PC-9 (cell line): ENCODE data around the gene URM1. TPM values are rescaled to one million over a fixed set of nuclear protein-coding genes. Genes with fewer than 3 reads are reported as not detected.
A peak's percentile ranks its signal among the peaks of the same experiment; 100 is the strongest.

Experiments used
- BruUV-seq: library from RNA; stranded (reverse); fragments of 400-500 nt; replicated peaks from 2 replicates; lab custom pipeline; 2021; lab: Mats Ljungman, UMichigan
- CTCF ChIA-PET: fragments of 300-600 bp; sonication (Branson Sonifier 250); formaldehyde crosslinking; loops from one replicate; lab custom pipeline; 2022; ENCODE audit warnings: antibody characterized with exemption; lab: Charles Lee
- POLR2A ChIA-PET: fragments of 300-600 bp; sonication (Branson Sonifier 250); formaldehyde crosslinking; loops from one replicate; lab custom pipeline; 2022; ENCODE audit warnings: antibody characterized with exemption; ENCODE audit not compliant: unreplicated experiment; lab: Charles Lee
- DNase-seq, 2 experiments: peaks; one replicate each; pipeline versions ENCODE4 v3.0.0 to v3.0.0-alpha.2; 2015 to 2022; ENCODE audit warnings: mixed read lengths in 1 of 2
- H2AFZ ChIP-seq: fragments of 200-600 bp; sonication (generic); 2 replicates; pipeline ENCODE4 v1.8.1; 2017; ENCODE audit warnings: antibody characterized with exemption
- H3F3A ChIP-seq: fragments of 200-600 bp; sonication (generic); 2 replicates; pipeline ENCODE4 v1.8.1; 2017; ENCODE audit warnings: antibody characterized with exemption, mild to moderate bottlenecking, low read depth; ENCODE audit not compliant: insufficient read depth
- H3K27ac ChIP-seq: fragments of 200-600 bp; sonication (generic); 2 replicates; pipeline ENCODE4 v1.6.1; 2016; ENCODE audit warnings: mixed run types
- H3K27me3 ChIP-seq: fragments of 200-600 bp; sonication (generic); 2 replicates; pipeline ENCODE4 v1.6.1; 2016; ENCODE audit warnings: low read depth, mixed run types; ENCODE audit not compliant: insufficient read depth
- H3K36me3 ChIP-seq: fragments of 200-600 bp; sonication (generic); 2 replicates; pipeline ENCODE4 v1.6.1; 2016; ENCODE audit warnings: low read depth, mixed run types
- H3K4me1 ChIP-seq: fragments of 200-600 bp; sonication (generic); replicated peaks from 2 replicates; pipeline ENCODE4 v1.6.1; 2016; ENCODE audit warnings: mixed run types; ENCODE audit not compliant: insufficient read depth
- H3K4me2 ChIP-seq: fragments of 200-600 bp; sonication (generic); 2 replicates; pipeline ENCODE4 v1.6.1; 2017; ENCODE audit warnings: mixed run types
- H3K4me3 ChIP-seq: fragments of 200-600 bp; sonication (generic); 2 replicates; pipeline ENCODE4 v1.6.1; 2016; ENCODE audit warnings: mixed run types
- H3K79me2 ChIP-seq: fragments of 200-600 bp; sonication (generic); 2 replicates; pipeline ENCODE4 v1.6.1; 2017; ENCODE audit warnings: low read depth, mixed run types
- H3K9me2 ChIP-seq: fragments of 200-600 bp; sonication (generic); 2 replicates; pipeline ENCODE4 v1.8.1; 2017; ENCODE audit warnings: mild to moderate bottlenecking; ENCODE audit not compliant: insufficient read depth
- H3K9me3 ChIP-seq: fragments of 200-600 bp; sonication (generic); 2 replicates; pipeline ENCODE4 v1.8.1; 2016; ENCODE audit warnings: low read depth; ENCODE audit not compliant: insufficient read depth
- H4K20me1 ChIP-seq: fragments of 200-600 bp; sonication (generic); 2 replicates; pipeline ENCODE4 v1.8.1; 2017; ENCODE audit not compliant: insufficient read depth
- EZH2 ChIP-seq: fragments of 200-600 bp; sonication (generic); IDR thresholded peaks from 2 replicates; pipeline ENCODE4 v1.8.0; 2017; ENCODE audit warnings: antibody characterized with exemption, low read depth
- intact Hi-C: fragments of 100-400 bp; cut with micrococcal nuclease; formaldehyde crosslinking; loops from one replicate; pipeline ENCODE4 v1.10.0; 2022; ENCODE audit not compliant: unreplicated experiment
- total RNA-seq: library from RNA; stranded (reverse); gene quantifications from 2 replicates; pipeline ENCODE4 v1.2.3, GENCODE V29; 2021
- TF ChIP-seq, protein P1 (sequence below): fragments of 200-600 bp; sonication (generic); conservative IDR thresholded peaks from 2 replicates; pipeline ENCODE4 v1.6.1; 2017; ENCODE audit warnings: mixed run types, antibody characterized with exemption, mild to moderate bottlenecking, moderate library complexity

URM1 gene
- total RNA-seq, 1 experiment from 2014 or later = 98.1 TPM

DNA sequence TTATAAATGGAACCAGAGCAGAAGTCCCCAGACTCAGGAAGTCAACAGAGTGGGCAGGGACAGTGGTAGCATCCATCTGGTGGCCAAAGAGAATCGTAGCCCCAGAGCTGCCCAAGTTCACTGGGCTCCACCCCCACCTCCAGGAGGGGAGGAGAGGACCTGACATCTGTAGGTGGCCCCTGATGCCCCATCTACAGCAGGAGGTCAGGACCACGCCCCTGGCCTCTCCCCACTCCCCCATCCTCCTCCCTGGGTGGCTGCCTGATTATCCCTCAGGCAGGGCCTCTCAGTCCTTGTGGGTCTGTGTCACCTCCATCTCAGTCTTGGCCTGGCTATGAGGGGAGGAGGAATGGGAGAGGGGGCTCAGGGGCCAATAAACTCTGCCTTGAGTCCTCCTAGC is 10.3 kb upstream of the URM1 start:
- H3K27ac ChIP-seq = no peak overlapping the region
- BruUV-seq = no TSS peak
- H3K27me3 ChIP-seq = no peaks in the 10 kb centered on the region
- H3K4me1 ChIP-seq = peaks cover 12% of the 10 kb centered on the region
- no peaks in the 10 kb centered on the region for H4K20me1 ChIP-seq
- H3K79me2 ChIP-seq = no peaks in the 10 kb centered on the region
- ChIA-PET POLR2A (interaction anchor here (0.8 kb wide), 1 partner anchor 198 kb away, joined by 5 read pairs; no protein-coding TSS in a partner anchor), CTCF (interaction anchor here (0.6 to 0.7 kb wide), 2 partner anchors 163 to 248 kb away, joined by 3 read pairs; no protein-coding TSS in a partner anchor)
- DNase-seq = no peak
- TF ChIP-seq, protein P1, sequence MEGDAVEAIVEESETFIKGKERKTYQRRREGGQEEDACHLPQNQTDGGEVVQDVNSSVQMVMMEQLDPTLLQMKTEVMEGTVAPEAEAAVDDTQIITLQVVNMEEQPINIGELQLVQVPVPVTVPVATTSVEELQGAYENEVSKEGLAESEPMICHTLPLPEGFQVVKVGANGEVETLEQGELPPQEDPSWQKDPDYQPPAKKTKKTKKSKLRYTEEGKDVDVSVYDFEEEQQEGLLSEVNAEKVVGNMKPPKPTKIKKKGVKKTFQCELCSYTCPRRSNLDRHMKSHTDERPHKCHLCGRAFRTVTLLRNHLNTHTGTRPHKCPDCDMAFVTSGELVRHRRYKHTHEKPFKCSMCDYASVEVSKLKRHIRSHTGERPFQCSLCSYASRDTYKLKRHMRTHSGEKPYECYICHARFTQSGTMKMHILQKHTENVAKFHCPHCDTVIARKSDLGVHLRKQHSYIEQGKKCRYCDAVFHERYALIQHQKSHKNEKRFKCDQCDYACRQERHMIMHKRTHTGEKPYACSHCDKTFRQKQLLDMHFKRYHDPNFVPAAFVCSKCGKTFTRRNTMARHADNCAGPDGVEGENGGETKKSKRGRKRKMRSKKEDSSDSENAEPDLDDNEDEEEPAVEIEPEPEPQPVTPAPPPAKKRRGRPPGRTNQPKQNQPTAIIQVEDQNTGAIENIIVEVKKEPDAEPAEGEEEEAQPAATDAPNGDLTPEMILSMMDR = no peak
- no peak for TF ChIP-seq EZH2
- intact Hi-C loops = loop anchor here (5.0 kb wide), 1 partner anchor 276 kb away; no protein-coding TSS in a partner anchor
- no peaks in the 10 kb centered on the region for H3K9me3 ChIP-seq
- H3K9me2 ChIP-seq = no peaks in the 10 kb centered on the region
- H3K4me3 ChIP-seq = no peak overlapping the region
- H2AFZ ChIP-seq = no peak overlapping the region
- H3K36me3 ChIP-seq = no peaks in the 10 kb centered on the region
- no peak overlapping the region for H3K4me2 ChIP-seq
- peaks cover 14% of the 10 kb centered on the region for H3F3A ChIP-seq

DNA sequence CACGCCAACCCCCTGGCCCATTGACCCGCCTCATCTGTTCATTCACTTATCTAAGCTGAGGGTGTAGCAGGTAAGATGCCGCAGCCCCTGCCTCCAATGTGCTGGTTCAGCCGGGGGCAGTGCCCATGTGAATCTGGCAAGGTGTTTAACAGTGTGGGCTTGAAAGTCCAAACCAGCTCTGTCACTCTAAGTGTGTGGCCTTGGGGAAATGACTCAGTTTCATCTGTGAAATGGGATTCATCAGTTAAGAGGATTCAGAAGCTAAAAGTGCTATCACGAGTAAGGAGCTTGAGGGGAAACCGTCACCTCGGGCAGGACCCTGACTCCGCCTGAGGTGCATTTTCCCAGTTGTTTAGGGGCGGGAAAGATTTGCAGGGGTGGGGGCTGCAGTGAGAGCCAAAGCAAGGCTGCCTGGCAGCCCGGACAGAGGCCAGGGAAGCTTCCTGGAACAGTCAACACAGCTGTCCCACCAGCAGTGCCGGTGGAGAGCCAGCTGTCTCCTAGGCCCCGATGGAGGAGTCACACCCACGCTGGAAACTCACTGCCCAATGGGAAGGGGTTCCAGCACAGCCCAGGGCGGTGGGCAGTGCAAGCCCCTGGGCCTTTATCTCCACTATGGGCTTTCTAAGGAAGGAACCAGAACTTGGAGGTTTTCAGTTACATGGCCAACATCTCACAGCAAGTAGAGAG is 9.7 kb upstream of the URM1 start:
- CTCF ChIA-PET = interaction anchor here (0.6 to 1.6 kb wide), 7 partner anchors 37 to 250 kb away, joined by 3 to 8 read pairs (median 4); no protein-coding TSS in a partner anchor
- Histone ChIP-seq H3K9me2 (no peaks in the 10 kb centered on the region), H3K27ac (no peak overlapping the region), H3K36me3 (no peaks in the 10 kb centered on the region), H3K27me3 (no peaks in the 10 kb centered on the region), H3K79me2 (no peaks in the 10 kb centered on the region), H2AFZ (no peak overlapping the region), H3K9me3 (no peaks in the 10 kb centered on the region), H3K4me2 (peak overlapping the region; percentile 89), H3K4me3 (peak overlapping the region; percentile 53; the same call in 1 of the 2 replicates), H3K4me1 (peaks cover 12% of the 10 kb centered on the region), H4K20me1 (no peaks in the 10 kb centered on the region), H3F3A (peaks cover 14% of the 10 kb centered on the region)
- no peak for DNase-seq
- BruUV-seq = no TSS peak
- POLR2A ChIA-PET = interaction anchor here (0.8 kb wide), 1 partner anchor 197 kb away, joined by 5 read pairs; no protein-coding TSS in a partner anchor
- intact Hi-C loops = loop anchor here (5.0 kb wide), 1 partner anchor 276 kb away; no protein-coding TSS in a partner anchor
- TF ChIP-seq, protein P1 = no peak
- no peak for TF ChIP-seq EZH2

DNA sequence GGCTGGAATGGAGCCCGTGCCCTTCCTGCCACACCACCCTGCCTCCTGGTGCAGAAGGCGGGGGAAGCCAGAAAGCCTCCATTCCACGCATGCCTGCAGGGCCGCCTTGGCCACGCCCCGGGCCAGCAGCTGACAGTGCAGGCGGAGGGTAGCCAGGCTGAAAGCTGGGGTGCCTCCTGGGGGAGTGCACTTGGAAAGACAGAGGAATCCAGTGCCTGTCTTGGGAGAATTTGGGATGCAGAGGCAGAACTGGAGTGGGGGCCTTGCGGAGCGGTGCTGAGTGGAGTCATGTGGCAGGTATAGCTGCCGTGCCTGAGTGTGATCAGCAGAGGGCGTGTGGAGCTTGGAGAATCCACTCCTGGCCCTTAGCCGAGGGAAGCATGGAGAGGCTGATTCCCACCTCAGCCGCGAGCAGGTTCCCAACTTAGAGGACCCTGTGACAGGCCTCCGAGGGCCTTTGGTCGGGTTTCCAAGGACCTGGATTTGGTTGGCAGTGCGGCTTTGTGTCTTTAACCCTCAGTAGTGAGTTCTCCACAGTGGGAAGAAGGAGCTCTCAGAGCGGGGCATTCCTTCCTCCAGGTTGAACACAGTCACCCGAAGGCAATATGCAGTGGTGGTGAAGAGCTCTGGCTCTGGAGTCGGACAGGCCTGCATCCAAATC is 9.1 kb upstream of the URM1 start:
- Histone ChIP-seq H3K9me2 (no peaks in the 10 kb centered on the region), H3K4me3 (peak overlapping the region; percentile 53; the same call in 1 of the 2 replicates), H3K79me2 (no peaks in the 10 kb centered on the region), H3K27me3 (no peaks in the 10 kb centered on the region), H3K36me3 (no peaks in the 10 kb centered on the region), H2AFZ (no peak overlapping the region), H3K4me2 (peak overlapping the region; percentile 89), H3K9me3 (no peaks in the 10 kb centered on the region), H4K20me1 (no peaks in the 10 kb centered on the region), H3K27ac (no peak overlapping the region), H3F3A (peaks cover 14% of the 10 kb centered on the region), H3K4me1 (peaks cover 12% of the 10 kb centered on the region)
- TF ChIP-seq EZH2 = no peak
- TF ChIP-seq, protein P1 = peak; percentile 88
- ChIA-PET POLR2A (interaction anchor here (0.5 to 0.6 kb wide), 2 partner anchors 59 to 70 kb away, joined by 3 to 16 read pairs; partner anchors contain the start of gene CERCAM), CTCF (interaction anchor here (0.6 to 1.6 kb wide), 12 partner anchors 9 to 249 kb away, joined by 3 to 20 read pairs (median 4); partner anchors contain the start of genes CERCAM and URM1)
- intact Hi-C loops = loop anchor here (1.0 to 5.0 kb wide), 3 partner anchors 59 to 275 kb away; partner anchors contain the start of gene CERCAM
- peak in 1 of 2 experiments; percentile 87 for DNase-seq
- no TSS peak for BruUV-seq
